OCI-M2 (cell line): Measurements from ENCODE around the gene LDLRAP1.

Source experiments
- DNase-seq: peaks from one replicate; lab custom pipeline; 2025; ENCODE audit not compliant: unreplicated experiment; lab: John Stamatoyannopoulos, UW

LDLRAP1 gene

DNA sequence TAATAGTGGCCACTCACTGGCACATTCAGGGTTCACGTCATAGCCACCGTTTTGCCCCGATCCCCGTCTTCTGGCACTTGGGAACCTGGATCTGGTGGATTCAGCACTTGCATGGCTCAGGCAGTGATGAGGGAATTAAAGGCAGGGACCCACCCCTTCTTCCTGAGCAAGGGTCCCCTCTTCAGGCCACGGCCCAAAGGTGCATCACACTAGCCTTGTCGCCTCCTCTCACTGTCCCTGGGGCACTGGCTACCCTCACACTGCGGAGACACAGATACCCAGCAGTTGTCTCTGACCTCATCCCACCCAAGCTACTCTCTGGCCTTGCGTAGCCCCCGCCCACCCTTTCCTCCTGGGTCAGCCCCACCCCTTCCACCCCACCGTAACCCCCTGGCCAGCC is 19.9 kb upstream of the LDLRAP1 start:
- no peak for DNase-seq

DNA sequence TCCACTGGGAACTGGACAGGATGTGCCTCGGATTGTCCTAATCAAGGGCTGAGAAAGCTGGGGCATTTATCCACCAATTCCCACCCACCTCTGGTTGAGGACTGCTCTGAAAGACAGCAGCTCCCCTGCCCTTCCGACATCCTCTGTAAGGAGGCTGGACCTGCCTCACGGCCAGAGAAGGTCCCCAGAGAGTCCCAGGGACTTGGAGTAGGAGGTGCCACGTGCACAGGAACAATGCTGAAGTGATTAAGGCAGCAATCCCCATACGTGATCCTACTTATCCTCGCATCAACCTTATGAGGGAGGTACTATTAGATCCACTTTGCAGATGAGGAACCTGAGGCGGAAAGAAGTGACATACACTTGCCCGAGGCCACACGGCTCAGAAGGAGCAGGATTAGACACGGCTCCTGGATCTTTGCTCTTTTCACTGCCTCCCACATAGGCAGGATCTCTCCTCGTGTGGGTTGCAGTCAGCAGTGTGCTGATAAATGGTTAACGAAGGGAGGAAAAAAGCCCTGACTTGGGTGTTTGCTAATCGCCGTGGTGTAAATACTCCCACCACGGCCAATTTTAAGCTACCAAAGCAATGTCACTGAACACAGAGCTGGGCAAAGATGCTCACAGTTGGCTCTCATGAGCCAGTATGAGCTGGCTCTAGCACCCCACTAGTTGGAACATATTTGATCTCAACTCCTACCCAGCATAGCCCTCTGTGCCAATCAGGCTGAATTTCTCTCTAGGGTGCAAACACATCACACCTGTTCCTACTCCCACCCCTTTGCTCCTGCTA is 18.6 kb upstream of the LDLRAP1 start:
- DNase-seq: no peak

DNA sequence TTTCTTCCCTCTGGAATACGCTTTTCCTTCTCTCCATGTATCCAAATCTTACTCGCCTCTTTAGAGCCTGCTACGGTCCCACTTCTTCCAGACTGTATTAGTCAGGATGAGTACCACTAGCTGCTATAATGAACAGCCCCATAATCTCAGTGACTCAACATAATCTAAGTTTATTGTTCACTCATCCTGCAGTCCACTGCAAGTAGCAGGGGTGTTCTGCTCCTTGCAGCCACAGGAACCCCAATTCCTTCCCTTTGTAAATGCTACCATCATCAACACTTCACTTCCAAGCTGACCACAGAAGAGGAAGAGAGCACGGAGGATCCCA is 18.1 kb upstream of the LDLRAP1 start:
- DNase-seq: no peak

DNA sequence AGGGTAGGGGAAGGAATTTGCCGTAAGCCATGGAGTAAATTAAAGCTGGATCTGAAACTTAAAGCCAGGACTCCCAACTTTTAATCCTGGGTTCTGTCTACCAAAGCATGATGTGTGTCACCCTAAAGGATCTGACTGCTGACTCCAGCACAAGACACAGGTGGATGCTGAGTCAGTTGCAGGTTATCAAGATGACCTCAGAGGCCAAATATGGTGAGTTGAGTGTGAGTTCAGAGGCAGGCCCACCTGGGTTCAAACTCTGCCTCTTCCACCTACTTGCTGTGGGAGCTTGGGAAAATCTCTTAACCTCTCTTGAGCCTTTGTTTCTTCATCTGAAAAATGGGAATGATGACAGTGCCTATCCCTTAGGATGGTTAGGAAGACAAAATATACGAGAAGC is 16.7 kb upstream of the LDLRAP1 start:
- no peak for DNase-seq

DNA sequence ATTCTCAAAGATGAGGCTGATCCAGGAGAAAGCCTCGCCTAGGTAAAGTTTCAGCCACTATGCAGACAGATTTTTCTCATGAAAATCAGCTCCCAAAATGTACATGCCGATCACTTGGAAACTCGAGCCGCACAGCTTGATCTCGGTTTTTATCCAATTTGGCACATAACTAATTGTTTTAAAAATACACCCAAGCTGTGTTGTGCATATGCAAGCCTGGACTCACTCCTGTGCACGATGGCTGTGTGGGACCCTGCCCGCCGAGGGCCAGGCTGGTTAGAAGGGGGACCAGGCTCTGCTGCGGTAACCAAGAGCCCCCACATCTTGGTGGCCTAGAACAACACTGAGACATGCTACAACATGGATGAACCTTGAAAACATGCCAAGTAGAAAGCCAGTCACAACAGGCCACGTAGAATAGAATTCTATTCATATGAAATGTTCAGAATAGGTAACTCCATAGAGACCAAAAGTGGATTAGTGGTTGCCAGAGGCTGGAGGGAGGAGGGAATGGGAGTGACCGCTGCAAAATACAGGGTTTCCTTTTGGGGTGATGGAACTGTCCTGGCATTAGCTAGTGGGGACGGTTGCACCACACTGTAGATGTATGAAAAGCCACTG is 16.1 kb upstream of the LDLRAP1 start:
- DNase-seq: no peak

DNA sequence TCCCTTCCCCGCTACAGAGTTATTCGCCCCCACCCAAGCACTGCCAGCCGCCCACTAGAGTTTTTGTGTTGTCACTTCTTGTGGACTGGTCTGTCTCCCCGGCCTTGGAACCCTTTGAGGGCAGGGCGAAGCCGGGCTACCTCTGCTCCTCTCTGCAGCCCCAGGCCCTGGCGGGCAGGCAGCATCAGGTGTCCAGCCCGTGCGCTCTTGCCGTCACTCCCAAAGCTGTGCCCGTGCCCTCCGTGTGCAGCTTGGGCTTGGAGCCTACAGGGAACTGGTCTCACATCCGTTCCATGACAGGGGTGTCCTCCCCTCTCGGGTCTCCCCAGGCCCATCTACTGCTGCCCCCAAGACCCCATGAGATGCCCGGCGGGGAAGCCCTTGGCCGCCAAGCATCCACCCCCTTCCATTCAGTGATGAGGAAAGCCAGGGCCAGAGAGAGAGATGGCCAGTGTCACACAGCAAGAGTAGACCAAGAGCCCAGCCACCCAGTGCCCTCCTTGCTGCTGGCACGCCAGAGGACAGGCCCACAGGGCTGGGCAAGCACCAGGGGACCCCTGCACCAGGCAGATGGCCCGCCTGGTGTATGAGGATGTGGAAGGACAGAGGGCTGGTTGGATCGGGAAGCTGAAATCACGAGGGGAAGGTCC is 15.3 kb upstream of the LDLRAP1 start:
- no peak for DNase-seq

DNA sequence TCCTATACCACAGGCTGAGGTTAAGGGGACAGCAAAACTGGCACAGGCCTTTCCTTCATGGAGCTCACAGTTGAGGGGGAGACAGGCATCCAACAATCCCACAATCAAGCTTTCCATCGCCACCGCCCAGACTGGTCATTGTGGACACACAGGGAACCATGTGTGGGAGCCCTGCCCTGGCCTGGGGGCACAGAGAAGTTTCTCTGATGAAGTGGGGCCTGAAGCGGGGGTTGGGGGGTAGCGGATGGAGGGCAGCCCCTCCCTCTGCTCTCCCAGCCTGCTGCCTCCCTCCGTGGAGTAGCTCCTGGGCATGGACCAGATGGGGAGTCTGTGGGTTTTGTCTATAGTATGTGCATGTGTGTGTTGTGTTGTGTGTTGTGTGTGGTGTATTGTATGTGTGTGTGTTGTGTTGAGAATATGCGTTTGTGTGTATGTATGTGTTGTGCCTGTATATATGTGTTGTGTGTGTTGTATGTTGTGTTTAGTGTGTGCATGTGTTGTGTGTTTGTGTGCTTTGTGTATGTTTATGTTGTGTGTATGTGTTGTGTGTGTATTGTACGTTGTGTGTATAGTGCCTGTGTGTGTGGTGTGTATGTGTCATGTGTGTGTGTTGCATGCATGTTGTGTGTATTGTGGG is 14.4 kb upstream of the LDLRAP1 start:
- no peak for DNase-seq

DNA sequence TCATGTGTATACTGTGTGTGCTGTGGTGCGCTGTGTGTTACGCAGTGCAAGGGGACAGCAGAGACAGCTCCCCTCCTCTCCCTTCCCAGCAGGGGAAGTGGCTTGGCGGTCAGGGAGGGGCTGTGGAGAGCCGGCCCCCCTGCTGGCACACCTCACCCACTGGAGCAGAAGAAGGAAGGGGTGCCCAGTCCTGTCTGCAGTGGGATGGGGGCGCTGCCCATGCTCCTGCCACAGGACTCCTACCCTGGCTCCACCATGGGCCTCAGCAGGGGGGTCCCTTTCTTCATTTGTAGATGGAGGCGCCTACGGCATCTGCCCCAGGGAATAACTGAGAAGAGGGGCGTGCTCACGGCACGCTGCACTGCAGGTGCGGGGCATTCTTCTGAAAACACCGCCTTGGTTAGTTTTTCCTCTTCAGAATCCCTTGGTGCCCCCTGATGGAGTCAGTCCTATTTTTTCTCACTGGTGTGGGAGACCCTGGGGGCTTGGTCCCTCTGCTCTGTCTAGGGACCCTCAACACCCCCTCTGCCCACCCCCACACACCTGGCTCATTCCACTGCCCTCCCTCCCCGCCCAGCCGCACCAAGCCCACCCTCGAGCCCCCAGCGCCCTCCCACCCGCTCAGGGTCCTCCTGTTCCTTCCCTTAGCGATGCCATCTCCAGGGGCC is 13.8 kb upstream of the LDLRAP1 start:
- DNase-seq: no peak

DNA sequence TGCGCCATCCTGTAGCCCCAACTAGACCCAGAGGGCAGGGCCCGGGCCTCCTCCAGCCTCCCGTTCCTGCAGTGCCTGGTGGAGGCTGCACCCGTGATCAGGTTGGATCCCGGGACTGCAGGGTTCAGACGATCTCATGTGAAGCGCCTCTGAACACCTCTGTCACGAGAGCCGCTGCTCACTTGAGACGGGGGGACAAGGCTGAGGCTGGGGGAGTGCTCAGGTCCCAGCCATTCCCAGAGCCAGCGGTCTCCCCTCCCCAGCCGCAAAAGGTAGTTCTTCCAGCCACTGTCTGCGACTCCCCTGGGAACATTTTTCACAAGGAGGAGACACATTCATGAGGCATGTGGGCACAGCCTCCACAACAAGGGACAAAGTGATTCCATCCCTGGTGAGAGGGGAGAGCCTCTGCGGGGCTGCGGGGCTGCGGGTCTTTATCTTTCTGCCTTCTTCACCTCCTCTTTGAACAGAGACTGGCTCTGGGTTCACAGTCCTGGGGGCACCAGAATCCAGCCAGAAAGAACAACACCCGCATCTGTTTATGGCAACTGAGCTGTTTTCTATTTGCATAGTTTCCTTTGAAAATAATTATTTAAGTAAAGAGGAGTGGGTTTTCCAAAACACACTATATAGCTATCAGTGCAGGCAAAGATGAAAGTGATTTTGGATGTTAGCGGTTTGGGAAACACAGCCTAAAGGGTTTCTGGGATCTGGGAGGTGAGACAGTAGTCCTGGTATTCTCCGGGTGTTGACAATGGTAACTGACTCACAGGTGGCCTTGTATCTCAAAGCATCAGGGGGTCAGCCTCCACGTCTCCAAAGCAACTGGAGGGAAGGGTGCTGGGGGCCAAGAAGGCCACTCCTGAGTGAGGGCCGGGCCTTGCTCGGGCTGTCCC is 13.0 kb upstream of the LDLRAP1 start:
- no peak for DNase-seq

DNA sequence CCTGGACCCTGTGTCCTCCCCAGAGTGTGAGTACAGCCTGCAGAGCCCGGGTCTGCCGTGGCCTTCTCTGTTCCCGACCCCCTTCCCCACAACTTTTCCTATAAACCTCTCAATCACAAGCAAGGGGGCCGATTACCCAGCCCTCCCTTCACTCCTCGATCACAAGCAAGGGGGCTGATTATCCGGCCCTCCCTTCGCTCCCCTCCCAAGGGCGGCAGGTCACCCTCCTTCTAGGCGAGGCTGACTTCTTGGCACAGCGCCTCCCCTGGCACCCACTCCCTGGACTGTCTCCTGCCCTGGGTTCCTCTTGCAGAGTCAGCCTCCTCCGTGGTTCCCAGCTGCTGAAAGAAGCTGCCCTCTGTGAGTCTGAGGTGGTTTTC is 12.3 kb upstream of the LDLRAP1 start:
- no peak for DNase-seq

DNA sequence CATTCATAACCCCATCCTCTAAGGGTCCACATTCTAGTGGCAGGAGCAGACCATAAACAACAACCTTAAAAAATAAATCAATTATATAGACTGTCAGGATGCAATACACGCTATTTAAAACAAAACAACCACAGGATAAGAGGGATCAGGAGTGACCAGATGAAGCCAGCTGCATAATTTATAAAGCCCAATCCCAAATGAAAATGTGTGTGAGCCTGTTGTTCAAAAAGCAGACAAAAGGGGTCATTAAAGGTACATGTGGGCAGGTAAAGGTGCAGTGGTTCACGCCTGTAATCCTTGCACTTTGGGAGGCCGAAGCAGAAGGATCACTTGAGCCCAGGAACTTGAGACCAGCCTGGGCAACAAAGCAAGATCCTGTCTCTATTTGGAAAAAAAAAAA is 10.4 kb upstream of the LDLRAP1 start:
- no peak for DNase-seq

DNA sequence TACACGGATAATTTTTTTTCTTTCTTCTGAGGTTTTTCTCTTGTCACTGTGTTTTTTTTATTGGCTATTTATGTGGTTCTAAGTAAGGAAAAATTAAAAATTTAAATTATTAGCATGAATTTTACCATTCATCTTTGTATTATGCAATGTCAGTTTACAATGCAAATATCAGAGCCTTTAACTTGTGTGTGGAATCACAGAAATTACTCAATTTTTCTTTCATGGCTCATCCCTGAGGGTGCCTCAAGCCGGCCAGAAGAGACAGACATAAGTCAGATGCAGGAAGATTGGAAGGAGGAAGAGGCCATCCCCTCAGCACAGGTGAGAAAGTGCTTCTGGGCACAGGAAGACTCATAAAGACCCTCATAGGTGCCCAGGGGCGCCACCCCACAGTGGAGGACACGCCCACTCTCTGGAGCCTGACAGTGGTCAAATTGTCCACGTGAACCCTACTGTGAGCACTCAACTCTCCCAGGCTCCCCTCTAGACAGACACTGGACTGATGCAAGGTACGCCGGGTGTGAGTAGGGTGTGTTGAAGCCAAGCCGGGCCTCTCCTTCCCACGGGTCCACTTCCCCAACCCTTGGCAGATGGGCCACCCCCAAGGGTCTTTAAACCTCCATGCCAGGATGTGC is 9.5 kb upstream of the LDLRAP1 start:
- DNase-seq: no peak

DNA sequence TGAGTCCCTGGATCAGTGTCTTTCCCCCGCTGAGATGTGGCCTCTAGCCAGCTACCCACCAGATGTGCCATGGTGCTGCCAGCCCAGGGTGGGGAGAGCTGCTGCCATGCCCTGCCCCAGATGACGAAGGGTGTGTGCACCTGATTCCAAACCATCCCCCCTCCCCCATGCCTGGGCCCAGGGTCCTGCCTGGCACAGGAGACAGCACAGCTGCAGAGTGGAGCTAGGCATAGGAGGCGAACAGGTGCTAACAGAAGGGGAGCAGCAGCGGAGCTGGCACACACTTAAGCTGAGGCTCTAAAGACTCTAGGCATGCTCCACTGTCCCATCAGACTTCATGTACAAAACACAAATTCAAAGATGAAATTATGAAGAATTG is 9.0 kb upstream of the LDLRAP1 start:
- no peak for DNase-seq

DNA sequence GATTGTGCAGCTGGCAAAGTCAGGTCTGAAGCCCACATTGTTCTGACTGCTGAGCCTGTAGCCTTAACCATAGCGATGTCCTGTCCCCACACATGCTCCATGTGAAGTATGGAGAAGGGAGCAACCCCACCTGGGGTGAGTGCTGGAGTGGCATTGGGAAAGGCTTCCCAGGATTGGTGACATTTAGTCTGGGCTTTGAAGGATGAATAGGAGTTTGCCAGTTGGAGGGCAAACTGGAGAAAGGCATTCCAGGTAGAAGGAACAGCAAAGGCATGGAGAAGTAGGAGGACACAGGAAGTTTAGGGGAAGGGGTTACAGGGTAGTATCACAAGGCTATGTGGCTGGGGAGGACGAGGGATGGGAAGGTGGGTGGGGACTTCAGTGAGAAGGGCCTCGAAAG is 7.3 kb upstream of the LDLRAP1 start:
- no peak for DNase-seq

DNA sequence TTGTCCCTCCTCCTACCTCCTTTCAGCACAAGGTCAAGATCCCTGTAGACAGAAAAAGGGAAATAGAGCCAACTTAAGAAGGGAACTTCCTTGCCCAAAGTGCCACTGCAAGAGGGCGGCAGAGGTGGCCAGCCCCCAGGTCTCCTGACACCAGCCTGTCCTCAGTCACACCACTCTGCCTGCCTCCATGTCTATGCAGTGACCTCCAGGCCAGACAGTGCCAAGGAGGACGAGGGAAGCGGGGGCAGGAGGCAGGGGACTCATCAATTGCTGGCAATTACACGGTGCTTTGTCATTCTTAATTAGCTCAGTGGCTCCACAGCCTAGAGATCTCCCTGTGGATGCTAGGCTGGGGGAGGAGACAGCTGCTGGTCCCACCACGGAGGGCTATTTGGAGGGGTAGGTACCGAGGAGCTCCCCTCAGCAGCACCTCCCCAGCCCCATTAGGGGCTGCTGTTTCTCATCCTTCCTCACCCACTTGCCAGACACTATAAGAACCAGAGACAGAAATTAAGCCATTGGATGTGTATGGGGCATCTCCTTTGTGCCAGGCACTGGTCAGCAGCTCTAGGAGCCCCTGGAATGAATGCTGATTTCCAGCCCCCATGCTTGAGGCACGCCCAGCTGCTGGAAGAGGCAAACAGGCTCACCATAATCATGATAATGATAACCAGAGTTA is 6.1 kb upstream of the LDLRAP1 start:
- DNase-seq: no peak

DNA sequence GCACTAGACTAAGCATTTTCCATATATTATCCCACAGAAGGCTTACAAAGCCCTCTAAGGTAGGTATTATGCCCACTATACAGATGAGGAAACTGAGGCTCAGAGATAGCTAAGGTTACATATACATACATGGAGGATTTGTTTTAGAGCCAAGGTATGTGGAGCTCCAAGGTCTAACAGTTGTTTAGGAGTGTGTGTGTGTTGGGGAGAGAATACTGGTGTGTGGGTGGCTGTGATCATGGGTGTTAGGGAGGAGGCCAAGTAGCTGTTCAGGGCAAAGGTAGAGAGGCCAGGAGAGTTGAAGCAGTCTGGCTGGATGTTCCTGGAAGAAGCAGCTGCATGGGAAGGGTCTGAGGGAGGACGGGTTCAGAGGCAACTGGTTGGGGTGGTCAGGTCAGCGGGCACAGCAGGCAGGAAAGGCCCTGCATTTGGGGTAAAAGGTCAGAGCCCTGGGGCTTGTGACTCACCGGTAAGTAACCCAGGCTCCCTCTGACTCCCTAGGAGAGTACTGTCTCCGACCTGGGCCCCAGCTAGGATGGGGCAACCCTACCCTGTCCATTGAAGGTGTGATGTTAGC is 5.1 kb upstream of the LDLRAP1 start:
- DNase-seq: no peak

DNA sequence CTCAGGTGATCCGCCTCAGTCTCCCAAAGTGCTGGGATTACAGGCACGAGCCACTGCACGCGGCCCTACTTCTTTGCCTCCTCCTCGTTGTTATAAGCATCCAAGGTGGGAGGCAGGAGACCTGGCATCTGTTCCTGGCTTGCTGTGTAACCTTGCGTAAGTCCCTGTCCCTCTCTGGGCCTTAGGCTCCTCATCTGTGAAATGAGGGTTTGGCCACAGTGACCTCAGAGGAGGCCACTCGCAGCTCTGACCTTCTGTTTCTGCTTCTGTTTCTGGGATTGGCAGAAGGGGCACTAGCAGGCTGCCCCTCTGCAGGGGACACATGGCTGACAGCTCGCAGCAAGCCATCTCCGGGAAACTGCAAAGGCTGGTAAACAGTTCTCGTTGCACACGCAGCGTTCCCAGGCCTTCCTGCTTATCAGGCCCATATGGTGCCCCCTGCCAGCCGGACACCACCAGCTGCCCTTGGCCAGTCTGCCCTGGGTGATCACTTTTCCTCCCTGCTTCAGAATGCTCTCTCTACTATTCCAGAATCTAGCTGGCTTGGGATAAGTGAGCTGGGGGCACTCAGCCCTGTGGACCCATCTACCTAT is 2.6 kb upstream of the LDLRAP1 start:
- no peak for DNase-seq

DNA sequence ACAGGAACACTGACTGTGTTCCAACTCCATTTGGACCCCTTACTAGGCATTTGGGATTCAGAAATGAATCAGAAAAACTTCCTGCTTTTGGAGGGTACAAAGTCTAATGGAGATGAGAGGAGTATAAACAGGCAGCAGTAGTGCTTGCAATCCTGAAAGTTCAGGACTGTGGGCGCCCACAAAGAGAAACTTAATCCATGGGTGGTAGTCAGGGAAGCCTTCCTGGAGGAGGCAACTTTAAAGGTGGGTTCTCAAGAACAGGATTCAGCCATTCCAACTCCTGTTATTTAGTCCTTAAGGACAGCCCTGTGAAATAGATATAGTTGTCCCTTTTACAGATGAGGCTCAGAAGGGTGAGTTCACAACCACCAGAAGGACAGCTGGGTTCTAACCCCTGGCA is 2.0 kb upstream of the LDLRAP1 start:
- no peak for DNase-seq
